Endodermal cell (in vitro differentiated cells): ENCODE data around the gene ROR2. TPM values are rescaled to one million over a fixed set of nuclear protein-coding genes. Genes with fewer than 3 reads are reported as not detected.
A peak's percentile ranks its signal among the peaks of the same experiment; 100 is the strongest.

Experiments
- DNase-seq: peaks from one replicate; pipeline ENCODE4 v3.0.0-alpha.2; 2017
- H3K27ac ChIP-seq: 2 replicates; pipeline ENCODE4 v1.5.1; 2013; ENCODE audit warnings: mild to moderate bottlenecking, low read depth, low read length, moderate library complexity
- H3K27me3 ChIP-seq: 2 replicates; pipeline ENCODE4 v1.6.1; 2013; ENCODE audit warnings: mild to moderate bottlenecking, low read length, moderate library complexity; ENCODE audit not compliant: insufficient read depth, control insufficient read depth, poor library complexity, severe bottlenecking
- H3K36me3 ChIP-seq: 2 replicates; pipeline ENCODE4 v1.7.0; 2013; ENCODE audit warnings: mild to moderate bottlenecking, low read length, moderate library complexity; ENCODE audit not compliant: control insufficient read depth, insufficient read depth
- H3K4me1 ChIP-seq: one replicate; pipeline ENCODE4 v1.7.0; 2013; ENCODE audit warnings: low read length; ENCODE audit not compliant: control insufficient read depth, insufficient read depth
- H3K4me3 ChIP-seq: 2 replicates; pipeline ENCODE4 v1.5.1; 2013; ENCODE audit warnings: mild to moderate bottlenecking, low read length, moderate library complexity
- H3K9ac ChIP-seq: 2 replicates; pipeline ENCODE4 v1.6.1; 2013; ENCODE audit warnings: mild to moderate bottlenecking, low read length, moderate library complexity; ENCODE audit not compliant: poor library complexity, severe bottlenecking; ENCODE audit errors: extremely low read depth
- H3K9me3 ChIP-seq: 2 replicates; pipeline ENCODE4 v1.6.1; 2013; ENCODE audit warnings: mild to moderate bottlenecking, low read length, moderate library complexity; ENCODE audit not compliant: control insufficient read depth
- H3K27ac Mint-ChIP-seq: 2 replicates; pipeline ENCODE4 v1.8.0; 2020; ENCODE audit warnings: mixed read lengths
- H3K27me3 Mint-ChIP-seq: 2 replicates; pipeline ENCODE4 v1.8.0; 2021; ENCODE audit warnings: mild to moderate bottlenecking, mixed read lengths; ENCODE audit not compliant: insufficient read depth
- H3K36me3 Mint-ChIP-seq: 2 replicates; pipeline ENCODE4 v1.8.0; 2020; ENCODE audit warnings: low read depth, mixed read lengths
- H3K4me1 Mint-ChIP-seq: 2 replicates; pipeline ENCODE4 v1.8.0; 2020; ENCODE audit warnings: mixed read lengths
- H3K4me3 Mint-ChIP-seq: 2 replicates; pipeline ENCODE4 v1.8.0; 2020; ENCODE audit warnings: mild to moderate bottlenecking, moderate library complexity, mixed read lengths
- H3K9me3 Mint-ChIP-seq: 2 replicates; pipeline ENCODE4 v1.8.0; 2020; ENCODE audit warnings: mild to moderate bottlenecking, mixed read lengths
- WGBS, 2 experiments: methylation state at CpG; one replicate each; pipeline versions ENCODE4 v1.1.5 to v1.1.7; 2013; ENCODE audit warnings: missing lambda C conversion rate in 2 of 2, mixed read lengths in 1 of 2; ENCODE audit not compliant: insufficient coverage in 1 of 2, insufficient read length in 1 of 2; 5-methylcytosine and 5-hydroxymethylcytosine counted together
- total RNA-seq, 2 donors: library from RNA; stranded (reverse); fragmentation: NEBNext Ultra II Directional in 1 of 2; extraction: Animal tissue kit (Norgen Biotek cat#: 25700) in 1 of 2; gene quantifications; 2 replicates in 1 of 2; 3 replicates in 1 of 2; pipeline ENCODE4 v1.2.1, GENCODE V29; 2021
- TF ChIP-seq, protein P1 (sequence below): fragments of 200-600 bp; sonication (generic); conservative IDR thresholded peaks from 2 replicates; pipeline ENCODE4 v1.5.0; 2021; ENCODE audit warnings: antibody characterized with exemption, mild to moderate bottlenecking

The ROR2 gene
- total RNA-seq, 2 donors from 2014 or later: 104 to 160 TPM

DNA sequence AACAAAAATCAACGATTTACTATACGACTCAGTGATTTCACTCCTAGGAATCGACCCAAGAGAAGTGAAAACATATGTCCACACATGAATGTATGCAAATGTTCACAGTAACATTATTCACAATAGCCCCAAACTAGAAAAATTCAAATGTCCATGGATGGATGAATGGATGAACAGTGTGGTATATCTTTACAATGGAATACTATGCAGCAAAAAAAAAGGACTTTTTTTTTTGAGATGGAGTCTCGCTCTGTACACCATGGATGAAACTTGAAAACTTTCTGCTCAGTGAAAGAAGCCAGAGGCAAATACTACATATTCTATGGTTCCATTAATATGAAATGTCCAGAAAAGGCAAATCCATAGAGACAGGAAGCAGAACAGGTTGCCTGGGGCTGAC, 233.8 kb downstream of the ROR2 start:
- Histone ChIP-seq H3K9ac (no peak overlapping the region), H3K36me3 (peaks cover 73% of the 10 kb centered on the region), H3K4me1 (peaks cover 5% of the 10 kb centered on the region), H3K27me3 (no peaks in the 10 kb centered on the region), H3K4me3 (no peak overlapping the region), H3K9me3 (peaks cover 19% of the 10 kb centered on the region), H3K27ac (no peak overlapping the region)
- no peak overlapping the region for H3K27ac Mint-ChIP-seq
- peaks cover 39% of the 10 kb centered on the region for H3K36me3 Mint-ChIP-seq
- TF ChIP-seq, protein P1, sequence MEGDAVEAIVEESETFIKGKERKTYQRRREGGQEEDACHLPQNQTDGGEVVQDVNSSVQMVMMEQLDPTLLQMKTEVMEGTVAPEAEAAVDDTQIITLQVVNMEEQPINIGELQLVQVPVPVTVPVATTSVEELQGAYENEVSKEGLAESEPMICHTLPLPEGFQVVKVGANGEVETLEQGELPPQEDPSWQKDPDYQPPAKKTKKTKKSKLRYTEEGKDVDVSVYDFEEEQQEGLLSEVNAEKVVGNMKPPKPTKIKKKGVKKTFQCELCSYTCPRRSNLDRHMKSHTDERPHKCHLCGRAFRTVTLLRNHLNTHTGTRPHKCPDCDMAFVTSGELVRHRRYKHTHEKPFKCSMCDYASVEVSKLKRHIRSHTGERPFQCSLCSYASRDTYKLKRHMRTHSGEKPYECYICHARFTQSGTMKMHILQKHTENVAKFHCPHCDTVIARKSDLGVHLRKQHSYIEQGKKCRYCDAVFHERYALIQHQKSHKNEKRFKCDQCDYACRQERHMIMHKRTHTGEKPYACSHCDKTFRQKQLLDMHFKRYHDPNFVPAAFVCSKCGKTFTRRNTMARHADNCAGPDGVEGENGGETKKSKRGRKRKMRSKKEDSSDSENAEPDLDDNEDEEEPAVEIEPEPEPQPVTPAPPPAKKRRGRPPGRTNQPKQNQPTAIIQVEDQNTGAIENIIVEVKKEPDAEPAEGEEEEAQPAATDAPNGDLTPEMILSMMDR: no peak
- no peak for DNase-seq
- peaks cover 9% of the 10 kb centered on the region for H3K4me1 Mint-ChIP-seq
- no peak overlapping the region for H3K4me3 Mint-ChIP-seq
- H3K9me3 Mint-ChIP-seq: peaks cover 17% of the 10 kb centered on the region
- WGBS, 2 experiments: 98 to 100% methylated on average over 1 to 4 of the region's 4 CpGs
- H3K27me3 Mint-ChIP-seq: no peaks in the 10 kb centered on the region

DNA sequence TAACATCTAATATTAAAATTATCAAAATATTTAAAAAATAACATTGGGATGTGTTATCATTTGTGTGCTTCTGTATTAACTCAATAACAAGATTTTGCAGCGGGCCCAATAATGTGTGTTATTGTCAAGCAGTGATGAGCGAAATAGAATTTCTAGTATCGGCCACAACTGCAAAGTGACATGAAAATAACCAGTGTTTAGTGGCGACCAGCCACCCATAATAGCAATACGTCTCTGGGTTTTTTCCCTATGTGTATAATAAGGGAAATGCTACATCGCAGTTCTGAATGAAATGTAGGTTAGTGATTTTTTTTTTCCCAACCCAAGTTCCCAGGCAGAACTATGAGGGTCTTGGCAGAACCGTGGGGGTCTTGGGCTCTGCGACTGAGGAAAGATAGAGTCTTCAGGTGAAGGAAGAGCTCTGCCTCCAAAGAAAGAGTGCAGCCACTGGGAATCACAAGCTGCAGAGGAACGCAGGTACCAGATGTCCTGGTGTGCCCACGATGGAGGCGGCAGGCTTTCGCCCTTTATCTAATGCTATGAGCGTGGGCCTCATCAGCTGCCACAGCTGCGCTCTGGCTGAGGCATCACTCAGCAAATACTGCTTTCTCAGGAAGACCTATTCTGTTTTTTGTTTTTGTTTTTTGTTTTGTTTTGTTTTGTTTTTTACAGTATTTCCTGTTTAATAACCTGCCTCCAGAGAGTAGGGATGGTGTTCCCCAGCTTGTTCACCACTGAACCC, 235.0 kb downstream of the ROR2 start:
- Histone ChIP-seq H3K27me3 (no peaks in the 10 kb centered on the region), H3K4me1 (no peaks in the 10 kb centered on the region), H3K9me3 (peaks cover 31% of the 10 kb centered on the region), H3K36me3 (peaks cover 74% of the 10 kb centered on the region), H3K4me3 (no peak overlapping the region), H3K27ac (no peak overlapping the region), H3K9ac (no peak overlapping the region)
- Mint-ChIP-seq H3K4me1 (no peaks in the 10 kb centered on the region), H3K9me3 (peaks cover 17% of the 10 kb centered on the region), H3K4me3 (no peak overlapping the region), H3K36me3 (peaks cover 30% of the 10 kb centered on the region), H3K27ac (no peak overlapping the region), H3K27me3 (no peaks in the 10 kb centered on the region)
- peak; percentile 7 for DNase-seq
- TF ChIP-seq, protein P1: no peak
- 93 to 94% methylated on average over 13 to 14 of the region's 14 CpGs for WGBS, 2 experiments

DNA sequence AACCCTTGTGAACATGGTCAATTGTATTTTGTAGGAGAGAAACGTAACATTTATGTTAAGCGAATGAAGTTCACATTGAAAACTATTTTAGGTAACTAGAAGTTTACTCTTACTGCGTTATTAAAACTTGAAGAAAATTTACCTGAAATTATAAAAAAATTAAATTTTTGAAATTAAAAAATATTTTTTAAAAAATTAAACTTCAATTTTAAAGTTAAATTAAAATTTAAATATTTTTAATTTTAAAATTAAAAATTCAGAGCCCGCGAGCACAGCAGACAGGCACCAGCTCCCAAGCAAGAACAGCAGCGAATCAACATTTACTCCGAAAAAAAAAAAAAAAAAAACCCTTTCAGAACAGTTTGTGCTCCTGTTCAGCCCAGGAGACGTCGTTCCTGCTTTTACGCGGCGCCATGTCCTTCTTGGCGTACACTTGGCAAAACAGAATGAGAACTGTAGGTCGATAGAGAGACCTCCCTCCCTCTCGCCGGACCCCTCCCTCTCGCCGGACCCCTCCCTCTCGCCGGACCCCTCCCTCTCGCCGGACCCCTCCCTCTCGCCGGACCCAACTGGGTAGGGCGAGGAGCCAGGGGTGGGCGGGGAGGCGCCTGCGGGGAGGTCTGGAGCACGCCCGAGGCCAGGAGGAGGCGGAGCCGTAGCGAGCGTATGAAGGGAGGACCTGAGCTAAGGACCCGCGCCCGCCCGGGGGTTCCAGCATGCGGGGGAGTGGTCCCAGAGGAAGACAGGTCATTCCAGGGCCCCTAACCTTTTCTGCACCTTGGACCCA, 235.8 kb downstream of the ROR2 start:
- Mint-ChIP-seq H3K9me3 (peaks cover 17% of the 10 kb centered on the region), H3K27ac (no peak overlapping the region), H3K4me3 (peak overlapping the region; percentile 46), H3K4me1 (no peaks in the 10 kb centered on the region), H3K36me3 (peaks cover 25% of the 10 kb centered on the region), H3K27me3 (no peaks in the 10 kb centered on the region)
- no peak overlapping the region for H3K4me3 ChIP-seq
- TF ChIP-seq, protein P1: no peak
- no peaks in the 10 kb centered on the region for H3K27me3 ChIP-seq
- no peak overlapping the region for H3K9ac ChIP-seq
- 40 to 64% methylated on average over 1 to 34 of the region's 39 CpGs for WGBS, 2 experiments
- no peaks in the 10 kb centered on the region for H3K4me1 ChIP-seq
- H3K9me3 ChIP-seq: peaks cover 39% of the 10 kb centered on the region
- peak; percentile 94 for DNase-seq
- peaks cover 74% of the 10 kb centered on the region for H3K36me3 ChIP-seq
- H3K27ac ChIP-seq: no peak overlapping the region
